Activated naive CD4-positive, alpha-beta T cell treated with anti-CD3 and anti-CD28 coated beads, Interleukin-2, amount 50 U/mL, for 72 hours (primary cell): ENCODE results near the gene OVCA2. TPM values are rescaled to one million over a fixed set of nuclear protein-coding genes. Genes with fewer than 3 reads are reported as not detected.

Experiments used
- ATAC-seq, 2 donors: fragments of 150-1000 bp; cut with Tn5 transposase; 2 replicates each; pipeline ENCODE4 v1.10.0; 2021; ENCODE audit warnings: mild to moderate bottlenecking in 2 of 2, moderate library complexity in 2 of 2
- DNase-seq, 2 donors: peaks; one replicate each; pipeline ENCODE4 v3.0.0; 2021 to 2022; ENCODE audit warnings: low spot score in 2 of 2
- H3K27ac Mint-ChIP-seq, 2 donors: one replicate each; pipeline ENCODE4 v1.8.0; 2022; ENCODE audit warnings: mild to moderate bottlenecking in 2 of 2, mixed read lengths in 2 of 2
- H3K36me3 Mint-ChIP-seq, 2 donors: one replicate each; pipeline ENCODE4 v1.8.0; 2022; ENCODE audit warnings: mixed read lengths in 2 of 2
- H3K9me3 Mint-ChIP-seq, 2 donors: one replicate each; pipeline ENCODE4 v1.8.0; 2022; ENCODE audit warnings: mixed read lengths in 2 of 2
- total RNA-seq, 2 donors: library from RNA; stranded (reverse); gene quantifications; one replicate each; pipeline ENCODE4 v1.2.3, GENCODE V29; 2022

The OVCA2 gene
- 10 to 100 TPM; 21.8 to 30.7 TPM for total RNA-seq

DNA sequence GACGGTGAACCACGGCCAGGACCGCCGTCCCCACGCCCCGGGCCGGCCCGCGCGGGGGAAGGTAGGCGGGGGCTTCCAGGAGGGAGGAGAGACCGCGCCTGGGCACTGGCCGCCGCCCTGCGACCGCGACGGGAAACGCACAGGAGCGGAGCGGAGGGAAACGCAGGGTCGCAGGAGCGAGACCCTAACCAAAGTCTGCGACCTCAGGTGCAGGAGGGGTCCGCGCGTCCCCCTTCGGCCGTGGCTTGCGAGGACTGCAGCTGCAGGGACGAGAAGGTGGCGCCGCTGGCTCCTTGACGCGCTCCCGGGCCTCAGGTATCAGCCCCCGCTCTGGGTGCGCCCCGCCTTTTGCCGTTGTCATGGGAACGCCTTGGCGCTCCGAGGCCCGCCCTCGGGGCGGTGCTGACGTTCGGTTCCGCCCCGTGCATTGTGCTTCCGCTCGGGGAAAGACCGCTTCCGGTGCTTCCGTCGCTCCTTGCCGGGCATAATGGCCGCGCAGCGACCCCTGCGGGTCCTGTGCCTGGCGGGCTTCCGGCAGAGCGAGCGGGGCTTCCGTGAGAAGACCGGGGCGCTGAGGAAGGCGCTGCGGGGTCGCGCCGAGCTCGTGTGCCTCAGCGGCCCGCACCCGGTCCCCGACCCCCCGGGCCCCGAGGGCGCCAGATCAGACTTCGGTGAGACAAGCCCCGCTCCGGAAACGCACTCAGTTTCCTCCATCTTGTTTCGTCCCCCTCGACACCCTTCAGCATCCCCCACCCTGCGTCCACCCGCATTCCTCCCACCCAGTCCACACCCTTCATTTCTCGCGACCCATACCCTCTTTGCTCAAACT is at the start of gene OVCA2:
OVCA2 (plus strand) TSS at position 462 of the 829 bp plus-strand sequence; CDS start at position 488, 26 bp downstream.
- Mint-ChIP-seq H3K36me3 (peaks cover 15 to 18% of the 10 kb centered on the region in 2 donors), H3K27ac (peak within 1 kb of the TSS; percentile 98), H3K9me3 (no peaks in the 10 kb centered on the region)
- DNase-seq (peak; percentile 95 to 98), ATAC-seq (peak; percentile 95 to 96)

DNA sequence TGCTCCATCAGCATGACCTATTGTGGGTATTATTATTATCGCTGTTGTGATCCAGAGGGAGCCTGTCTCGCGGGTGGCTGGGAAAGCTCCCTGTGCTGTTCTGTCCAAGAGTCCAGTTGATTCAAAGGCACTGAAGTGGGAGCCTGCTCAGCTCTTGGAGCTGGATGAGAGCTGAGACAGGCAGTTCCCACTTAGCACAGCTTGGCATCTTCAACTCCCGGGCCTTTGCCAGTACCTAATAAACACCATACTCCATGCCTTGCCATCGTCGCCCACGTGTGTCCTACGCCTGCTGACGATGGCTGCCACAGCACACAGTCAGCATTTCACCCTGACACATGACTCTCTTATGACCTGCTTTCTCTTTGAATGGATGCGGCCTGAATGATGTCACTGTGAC is 49.3 kb upstream of the OVCA2 start:
- Mint-ChIP-seq H3K9me3 (no peaks in the 10 kb centered on the region), H3K36me3 (no peaks in the 10 kb centered on the region), H3K27ac (no peak overlapping the region)
- no peak for ATAC-seq
- no peak for DNase-seq

DNA sequence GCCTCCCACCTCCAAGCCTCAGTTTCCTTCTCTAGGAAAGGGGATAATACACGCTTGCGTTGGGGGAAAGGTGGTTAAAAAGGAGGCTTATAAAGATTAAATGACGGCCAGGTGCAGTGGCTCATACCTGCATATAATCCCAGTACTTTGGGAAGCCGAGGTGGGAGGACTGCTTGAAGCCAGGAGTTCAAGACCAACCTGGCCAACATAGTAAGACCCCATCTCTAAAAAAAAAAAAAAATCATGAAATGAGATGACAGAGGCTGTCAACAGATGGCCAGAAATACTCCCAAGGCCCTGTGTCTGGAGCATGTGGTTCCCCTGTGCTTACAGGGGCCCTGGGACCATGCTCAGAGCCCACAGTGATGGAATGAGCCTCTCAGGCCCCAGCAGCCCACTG is 47.1 kb upstream of the OVCA2 start:
- Mint-ChIP-seq H3K36me3 (peaks cover 0 to 5% of the 10 kb centered on the region in 2 donors), H3K27ac (no peak overlapping the region), H3K9me3 (no peaks in the 10 kb centered on the region)
- no peak for DNase-seq
- no peak for ATAC-seq

DNA sequence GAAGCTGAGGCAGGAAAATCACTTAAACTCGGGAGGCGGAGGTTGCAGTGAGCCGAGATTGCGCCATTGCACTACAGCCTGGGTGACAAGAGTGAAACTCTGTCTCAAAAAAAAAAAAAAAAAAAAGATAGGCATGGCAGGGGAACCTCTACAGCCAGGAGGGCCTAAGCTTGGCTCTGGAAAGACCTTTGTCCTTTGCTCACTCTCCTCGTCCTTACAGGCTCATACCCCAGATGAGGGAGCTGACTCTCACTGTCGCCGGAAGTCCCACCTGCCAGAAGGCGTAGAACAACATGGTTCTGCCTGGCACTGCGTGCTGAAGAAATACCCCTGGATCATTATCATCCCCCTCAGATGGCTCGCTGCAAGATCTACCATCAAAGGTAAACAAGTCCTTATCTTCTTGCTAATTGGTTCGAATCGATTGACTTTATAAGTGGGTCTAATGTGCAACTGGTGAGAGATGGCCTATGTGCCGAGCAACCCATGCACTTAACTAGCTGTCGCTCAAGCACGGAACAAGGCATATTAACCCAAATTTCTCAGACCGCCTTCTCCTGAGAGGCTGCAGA is 46.4 kb upstream of the OVCA2 start:
- ATAC-seq (no peak), DNase-seq (no peak)
- Mint-ChIP-seq H3K36me3 (peaks cover 0 to 5% of the 10 kb centered on the region in 2 donors), H3K9me3 (no peaks in the 10 kb centered on the region), H3K27ac (no peak overlapping the region)

DNA sequence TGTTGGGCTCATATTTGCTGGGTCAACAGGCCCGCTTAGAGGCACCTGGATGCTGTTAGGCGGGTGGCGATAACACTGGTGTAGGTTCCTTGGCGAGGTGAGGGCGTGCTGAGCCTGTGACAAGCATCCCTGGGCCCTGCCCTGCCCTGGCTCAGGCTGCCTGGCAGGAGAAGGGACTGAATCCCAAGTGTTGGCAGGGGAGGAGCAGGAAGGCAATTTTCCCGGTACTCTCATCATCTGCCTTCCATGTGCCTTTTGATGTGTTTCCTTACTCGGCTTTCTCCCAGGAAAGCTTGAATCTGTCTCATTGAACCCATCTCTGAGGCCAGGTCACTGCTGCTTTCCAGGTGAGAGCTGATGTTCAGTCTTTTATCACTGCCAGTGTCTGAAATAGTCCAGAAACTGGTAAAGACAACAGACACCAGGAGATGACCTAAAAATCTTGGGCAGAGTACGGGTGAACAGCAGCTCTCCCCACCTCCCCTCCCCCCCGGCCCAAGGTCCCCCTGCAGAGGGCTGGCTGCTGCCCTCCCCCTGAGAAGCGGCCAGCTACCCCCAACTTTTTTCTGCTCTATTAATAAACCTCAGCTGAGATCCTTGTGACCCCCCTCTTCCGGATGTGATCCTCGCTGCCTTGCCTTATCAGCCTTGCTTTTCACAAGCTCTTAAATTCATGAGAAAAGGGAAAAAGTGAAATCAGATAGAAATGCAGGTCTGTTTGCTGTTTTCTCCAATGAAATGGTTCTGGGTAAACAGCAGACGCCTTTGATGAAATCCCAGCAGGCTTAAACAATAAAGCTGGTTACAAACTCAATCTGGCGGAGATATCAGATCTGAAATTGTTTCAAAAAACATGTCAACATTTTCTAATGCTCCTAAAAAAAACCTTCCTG is 45.7 kb upstream of the OVCA2 start:
- ATAC-seq (no peak), DNase-seq (no peak)
- H3K36me3 Mint-ChIP-seq, result peaks cover 0 to 5% of the 10 kb centered on the region in 2 donors
- H3K9me3 Mint-ChIP-seq, result no peaks in the 10 kb centered on the region
- H3K27ac Mint-ChIP-seq, result no peak overlapping the region

DNA sequence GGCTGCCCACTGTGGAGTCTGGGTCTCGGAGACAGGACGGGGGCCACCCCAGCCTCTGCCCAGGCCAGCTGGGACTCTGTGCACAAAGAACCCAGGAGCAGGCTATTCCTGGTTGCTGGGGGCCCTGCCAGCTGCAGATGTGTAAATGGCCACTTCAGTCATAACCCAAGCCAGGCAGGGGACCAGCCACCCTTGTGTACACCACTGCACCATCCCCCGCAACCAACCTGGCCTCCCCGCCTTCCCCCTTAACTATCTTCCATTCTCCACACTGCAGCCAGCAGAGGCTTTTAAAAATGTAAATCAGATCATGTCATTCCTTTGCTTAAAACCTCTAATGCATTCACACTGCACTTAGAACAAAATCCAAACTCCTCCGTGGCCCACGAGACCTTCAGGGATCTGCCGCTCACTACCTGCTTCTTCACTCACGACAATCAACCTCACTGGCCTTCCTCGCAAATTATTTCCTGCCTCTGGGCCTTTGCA is 45.0 kb upstream of the OVCA2 start:
- ATAC-seq, result no peak
- no peaks in the 10 kb centered on the region for H3K9me3 Mint-ChIP-seq
- no peak overlapping the region for H3K27ac Mint-ChIP-seq
- peaks cover 0 to 5% of the 10 kb centered on the region in 2 donors for H3K36me3 Mint-ChIP-seq
- DNase-seq, result no peak

DNA sequence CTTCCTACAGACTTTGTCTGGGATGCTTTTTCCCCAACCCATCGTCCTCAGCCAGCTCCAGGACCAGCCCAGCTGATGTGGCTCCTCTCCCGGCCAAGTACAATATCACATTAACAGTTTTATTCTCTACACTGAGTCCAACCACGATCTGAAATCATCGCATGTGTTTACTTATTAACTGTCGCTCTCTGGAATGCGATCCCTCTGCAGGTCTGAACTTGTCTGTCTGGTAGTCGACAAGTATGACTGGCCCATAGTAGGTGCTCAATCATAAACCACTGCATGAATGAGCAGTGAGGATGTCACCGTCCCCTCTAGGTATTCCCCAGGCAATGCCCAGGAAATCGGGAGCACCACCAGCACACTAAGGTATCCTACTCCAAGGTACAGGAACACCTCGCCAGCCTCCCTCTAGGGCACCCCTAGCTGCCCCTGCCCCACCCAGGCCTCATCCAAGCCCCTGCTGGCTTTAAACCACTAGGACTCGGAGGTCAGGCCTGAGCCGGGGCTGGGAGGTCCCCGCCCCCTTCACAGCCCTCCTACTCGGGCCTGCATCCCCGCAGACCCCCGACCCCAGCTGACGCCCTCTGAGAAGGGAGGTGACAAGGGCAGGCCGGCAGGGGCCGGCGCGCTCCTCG is 44.4 kb upstream of the OVCA2 start:
- Mint-ChIP-seq H3K9me3 (no peaks in the 10 kb centered on the region), H3K27ac (no peak overlapping the region), H3K36me3 (peaks cover 0 to 5% of the 10 kb centered on the region in 2 donors)
- DNase-seq (no peak), ATAC-seq (no peak)

DNA sequence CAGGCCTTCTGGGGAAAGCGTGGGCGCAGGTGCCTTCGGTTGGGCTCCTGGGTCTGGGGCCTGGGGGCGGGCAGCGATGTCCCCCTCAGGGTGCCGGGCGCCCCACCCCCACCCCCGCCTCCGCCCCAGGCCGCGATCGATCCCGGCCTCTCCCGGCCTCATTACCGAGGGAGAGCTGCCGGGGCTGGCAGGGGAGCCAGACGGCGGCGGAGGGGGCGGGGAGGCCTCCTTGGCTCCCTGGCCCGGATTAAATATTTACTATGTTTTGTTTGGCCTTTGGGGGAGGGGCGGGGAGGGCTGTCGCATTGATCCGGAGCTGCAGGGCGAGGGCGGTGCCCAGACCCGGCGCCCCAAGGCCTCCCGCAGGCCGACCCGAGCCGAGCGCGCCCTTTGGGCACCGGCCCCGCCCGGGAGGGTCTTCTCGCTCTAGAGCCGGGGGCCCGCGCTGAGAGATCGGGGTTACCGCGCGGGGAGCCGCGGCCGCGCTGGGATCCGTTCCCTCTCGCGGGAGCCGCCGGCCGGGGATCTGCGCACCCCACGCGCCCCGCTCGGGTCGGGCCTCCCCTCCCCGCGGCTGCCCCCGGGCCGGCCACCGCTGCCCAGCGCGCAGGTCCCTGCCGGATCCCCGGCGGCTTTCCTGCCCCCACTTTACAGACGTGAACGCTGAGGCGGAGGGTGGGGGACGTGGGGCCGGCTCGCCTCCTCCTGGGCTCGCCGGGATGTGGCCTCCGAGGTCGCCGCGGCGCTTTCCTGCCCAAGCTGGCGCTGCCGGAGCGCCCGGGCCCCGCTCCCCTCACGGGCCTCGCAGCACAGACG is 43.7 kb upstream of the OVCA2 start:
- peak in 1 of 2 donors; percentile 37 for ATAC-seq
- Mint-ChIP-seq H3K36me3 (peaks cover 0 to 5% of the 10 kb centered on the region in 2 donors), H3K9me3 (no peaks in the 10 kb centered on the region), H3K27ac (no peak overlapping the region)
- DNase-seq, result no peak

DNA sequence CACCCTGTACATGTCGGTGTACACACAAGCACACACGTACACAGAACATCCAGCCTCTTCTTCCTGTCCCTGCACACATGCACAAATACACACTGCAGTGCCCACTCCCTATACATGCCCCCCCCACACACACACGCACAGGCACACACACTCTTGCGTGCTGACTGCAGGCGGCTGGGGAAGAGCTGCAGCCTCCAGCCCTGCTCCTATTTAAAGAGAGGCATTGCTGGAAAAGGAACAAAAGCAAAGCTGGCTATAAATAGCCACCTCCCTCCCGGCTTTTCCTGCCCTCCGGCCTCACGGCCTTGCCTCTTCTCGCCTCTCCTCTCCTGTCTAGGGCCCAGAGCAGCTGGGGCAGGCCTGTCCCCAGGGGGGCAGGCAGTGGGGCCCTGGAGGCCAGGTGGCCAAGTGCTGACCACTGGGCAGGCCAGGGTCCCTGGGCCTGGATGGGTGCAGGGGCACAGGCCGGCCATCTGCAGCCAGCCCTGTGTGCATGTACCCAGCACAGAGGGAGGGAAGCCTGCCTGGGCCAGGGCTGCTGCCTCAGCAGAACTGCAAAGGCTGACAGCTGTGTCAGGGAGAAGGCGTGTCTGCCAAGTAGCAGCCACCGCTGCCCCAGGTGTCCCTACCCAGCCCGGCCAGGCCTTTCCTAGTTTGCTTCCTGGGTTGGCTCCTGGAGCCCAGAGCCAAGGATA is 42.1 kb upstream of the OVCA2 start:
- Mint-ChIP-seq H3K36me3 (peaks cover 0 to 5% of the 10 kb centered on the region in 2 donors), H3K9me3 (no peaks in the 10 kb centered on the region), H3K27ac (no peak overlapping the region)
- no peak for DNase-seq
- ATAC-seq, result no peak

DNA sequence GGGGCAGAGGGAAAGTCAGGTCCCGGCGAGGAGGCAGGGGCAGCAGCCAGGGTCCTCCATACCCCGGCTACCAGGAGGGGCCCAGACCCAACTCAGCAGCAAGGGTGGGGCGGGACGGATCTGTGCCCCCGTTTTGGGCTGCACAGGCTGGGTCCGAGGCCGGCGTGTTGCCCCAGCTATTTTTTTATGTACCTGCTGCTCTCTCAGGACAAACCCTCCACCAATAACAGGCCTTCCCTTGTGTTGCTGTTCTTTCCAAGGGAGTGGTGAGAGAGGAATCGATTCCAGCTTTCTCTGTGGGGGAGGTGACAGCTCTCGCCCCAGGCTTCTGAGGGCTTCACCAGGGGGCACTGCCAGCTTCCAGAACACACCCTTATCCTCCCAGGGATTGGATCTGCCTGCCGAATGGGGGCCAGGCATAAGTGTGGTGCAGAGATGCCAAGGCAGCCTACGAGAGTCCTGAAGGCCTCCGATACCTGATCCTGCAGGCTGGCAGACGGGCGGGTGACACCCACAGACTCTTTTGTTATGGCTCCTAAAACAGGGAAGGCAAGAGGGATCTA is 39.0 kb upstream of the OVCA2 start:
- H3K27ac Mint-ChIP-seq, result no peak overlapping the region
- ATAC-seq, result no peak
- H3K36me3 Mint-ChIP-seq, result peaks cover 0 to 5% of the 10 kb centered on the region in 2 donors
- no peaks in the 10 kb centered on the region for H3K9me3 Mint-ChIP-seq
- no peak for DNase-seq

DNA sequence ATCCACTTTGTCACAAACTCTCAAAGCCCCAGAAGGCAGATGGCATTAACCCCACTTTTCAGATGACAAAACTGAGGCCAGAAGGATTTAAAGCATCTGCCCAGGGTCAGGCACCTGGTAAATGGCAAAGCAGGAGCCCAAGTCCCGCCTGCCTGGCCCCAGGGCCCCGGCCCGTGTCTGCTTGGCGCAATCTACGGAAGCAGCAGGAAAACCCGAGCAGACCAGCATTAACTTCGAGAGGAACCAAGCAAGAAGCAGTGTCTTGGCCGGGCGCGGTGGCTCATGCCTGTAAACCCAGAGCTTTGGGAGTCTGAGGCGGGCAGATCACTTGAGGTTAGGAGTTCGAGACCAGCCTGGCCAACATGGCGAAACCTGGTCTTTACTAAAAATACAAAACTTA is 38.3 kb upstream of the OVCA2 start:
- H3K36me3 Mint-ChIP-seq, result peaks cover 0 to 5% of the 10 kb centered on the region in 2 donors
- DNase-seq (no peak), ATAC-seq (no peak)
- no peaks in the 10 kb centered on the region for H3K9me3 Mint-ChIP-seq
- no peak overlapping the region for H3K27ac Mint-ChIP-seq

DNA sequence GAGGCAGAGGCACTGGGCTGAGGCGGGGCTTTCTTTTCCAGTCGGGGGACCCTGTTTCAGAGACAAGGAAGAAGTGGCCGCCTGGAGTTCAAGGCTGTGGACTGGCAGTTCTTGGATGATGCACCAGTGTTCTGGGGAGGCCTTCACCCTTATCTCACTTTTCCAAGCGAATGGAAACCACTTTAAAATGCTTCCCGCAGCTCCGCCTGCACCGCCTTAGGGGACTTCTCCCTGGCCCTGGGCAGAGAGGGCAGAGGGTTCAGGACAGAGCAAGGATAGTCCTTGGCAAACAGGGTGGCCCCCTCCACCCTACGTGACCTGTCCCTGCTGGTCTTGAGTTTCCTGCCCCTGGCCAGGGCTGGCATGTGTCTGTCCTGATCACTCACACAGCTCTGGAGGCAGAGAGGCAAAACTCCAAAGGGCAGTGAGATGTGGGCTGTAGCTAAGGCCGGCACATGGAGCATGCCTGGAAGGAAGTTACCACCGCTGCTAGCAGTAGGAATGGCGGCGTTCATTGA is 37.3 kb upstream of the OVCA2 start:
- Mint-ChIP-seq H3K36me3 (peaks cover 0 to 1% of the 10 kb centered on the region in 2 donors), H3K27ac (no peak overlapping the region), H3K9me3 (no peaks in the 10 kb centered on the region)
- DNase-seq (no peak), ATAC-seq (no peak)

DNA sequence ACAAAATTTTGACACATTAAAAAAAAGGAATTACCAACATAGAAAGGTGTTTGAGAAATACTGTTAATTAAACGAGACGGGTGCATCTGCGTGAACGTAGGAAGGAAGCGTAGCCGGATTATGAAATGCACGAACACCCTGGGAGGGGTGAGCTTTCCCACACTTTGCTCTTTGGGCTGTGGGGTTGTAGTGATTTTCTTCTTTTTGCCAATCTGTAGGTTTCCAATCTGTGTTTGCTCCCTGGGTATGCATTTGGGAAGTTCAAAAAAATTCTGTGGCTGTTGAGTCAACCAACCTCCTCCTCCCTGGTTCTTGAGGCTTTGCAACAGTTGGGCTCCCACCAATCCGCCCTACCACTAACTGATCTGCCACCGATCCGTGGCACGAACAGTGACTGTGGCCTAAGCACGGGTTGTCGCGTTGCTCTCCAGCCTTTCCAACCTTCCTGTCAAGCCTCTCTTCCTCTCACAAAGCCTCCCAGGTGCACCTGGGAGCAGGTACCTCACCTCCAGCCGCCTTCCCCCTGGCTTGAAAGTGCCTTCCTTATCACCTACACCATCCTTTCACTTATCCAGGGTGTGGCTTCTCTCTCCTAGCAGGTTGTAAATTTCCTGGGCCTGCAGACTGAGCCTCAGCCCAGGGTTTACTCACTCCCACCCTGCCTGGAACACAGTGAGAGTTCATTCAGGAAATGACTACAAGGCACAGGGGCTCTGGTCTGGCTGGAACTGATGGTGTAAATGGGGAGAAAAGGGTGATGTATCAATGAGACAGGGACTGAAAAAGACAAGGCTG is 33.3 kb upstream of the OVCA2 start:
- ATAC-seq (no peak), DNase-seq (no peak)
- Mint-ChIP-seq H3K9me3 (no peaks in the 10 kb centered on the region), H3K27ac (no peak overlapping the region), H3K36me3 (no peaks in the 10 kb centered on the region)

DNA sequence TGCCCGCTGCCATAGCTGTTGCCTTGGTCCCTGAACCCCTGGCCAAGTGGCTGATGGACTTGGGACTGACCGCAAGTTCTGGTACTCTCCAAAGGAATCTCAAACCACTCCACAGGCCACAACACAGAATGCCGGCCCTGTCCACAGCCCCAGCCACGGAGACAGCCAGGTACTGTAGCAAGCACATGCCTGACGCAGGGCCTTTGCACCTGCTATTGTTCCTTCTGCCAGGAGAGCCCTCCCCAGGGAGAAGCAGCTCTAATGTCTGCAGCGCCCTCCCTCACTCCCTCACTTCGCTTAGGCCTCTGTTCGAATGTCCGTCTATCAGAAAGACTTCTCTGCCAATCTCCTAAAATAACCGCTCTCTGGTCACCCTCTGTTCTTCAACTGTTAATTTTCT is 32.1 kb upstream of the OVCA2 start:
- H3K27ac Mint-ChIP-seq, result no peak overlapping the region
- ATAC-seq (no peak), DNase-seq (no peak)
- no peaks in the 10 kb centered on the region for H3K36me3 Mint-ChIP-seq
- H3K9me3 Mint-ChIP-seq, result peaks cover 0 to 4% of the 10 kb centered on the region in 2 donors
